GM18951 (cell line): Measurements from ENCODE around the gene TVP23A.
"Not testable (repeated sequence)": the region's sequence is repeated elsewhere in the genome, so short reads cannot be mapped to it uniquely, and the experiment has no call there.

Source experiments
- POLR2A ChIP-seq: IDR thresholded peaks from 4 replicates; pipeline ENCODE4 v1.6.1; 2011; ENCODE audit warnings: mild to moderate bottlenecking; ENCODE audit not compliant: insufficient read length, insufficient read depth; ENCODE audit errors: extremely low read depth
- in situ Hi-C: fragments of 300-500 bp; cut with MboI; formaldehyde crosslinking; loops from one replicate; pipeline ENCODE4 v1.12.0; 2022; ENCODE audit warnings: low sequenced_read_pairs, mixed read lengths, inconsistent platforms; ENCODE audit not compliant: unreplicated experiment

TVP23A gene

GRCh38 chr16:10799736-10800135, 18.9 kb downstream of the TVP23A start:
- TF ChIP-seq POLR2A: no peak
- in situ Hi-C loops: no loop called here

DNA sequence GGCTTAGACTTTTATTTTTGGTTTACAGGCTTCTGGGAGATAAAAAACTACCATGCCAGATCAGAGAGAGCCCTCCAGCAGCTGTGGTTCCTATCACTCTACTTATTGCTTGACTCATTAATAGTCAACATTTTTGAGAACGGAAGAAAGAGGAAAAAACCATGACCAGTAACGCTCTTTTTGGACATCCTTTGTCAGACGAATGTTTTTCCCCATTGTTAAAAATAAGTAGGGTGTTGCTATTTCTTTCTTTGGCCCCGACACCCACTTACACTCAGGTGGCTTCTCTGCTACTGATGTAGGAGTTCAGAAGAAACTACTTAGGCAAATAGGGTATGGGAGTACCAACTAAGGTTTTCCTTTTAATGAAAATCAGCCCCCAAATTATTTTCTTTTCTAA, 27.5 kb downstream of the TVP23A start:
- TF ChIP-seq POLR2A: no peak
- in situ Hi-C loops: no loop called here

GRCh38 chr16:10788630-10789029, 30.0 kb downstream of the TVP23A start:
- in situ Hi-C loops: not testable (repeated sequence)

DNA sequence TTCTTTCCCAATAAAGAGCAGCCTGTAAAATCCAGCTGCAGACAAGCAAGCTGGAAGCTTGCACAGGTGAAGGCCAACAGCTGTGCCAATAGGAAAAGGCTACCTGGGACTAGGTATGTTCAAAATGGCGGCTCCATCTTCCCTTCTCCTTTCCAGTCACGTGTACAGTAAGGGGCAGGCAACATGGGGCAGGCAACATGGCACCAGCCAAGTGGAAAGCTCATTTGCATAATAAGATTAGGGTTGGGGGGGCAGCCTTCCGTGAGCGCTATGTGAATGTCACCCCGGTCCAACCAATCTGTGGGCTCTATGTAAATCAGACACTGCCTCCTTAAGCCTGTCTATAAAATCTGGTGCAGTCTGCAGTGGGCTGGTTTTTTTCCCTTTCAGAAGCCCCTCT, 31.3 kb downstream of the TVP23A start:
- in situ Hi-C loops: no loop called here
- TF ChIP-seq POLR2A: no peak

GRCh38 chr16:10782628-10783027, 36.0 kb downstream of the TVP23A start:
- in situ Hi-C loops: no loop called here
- no peak for TF ChIP-seq POLR2A

DNA sequence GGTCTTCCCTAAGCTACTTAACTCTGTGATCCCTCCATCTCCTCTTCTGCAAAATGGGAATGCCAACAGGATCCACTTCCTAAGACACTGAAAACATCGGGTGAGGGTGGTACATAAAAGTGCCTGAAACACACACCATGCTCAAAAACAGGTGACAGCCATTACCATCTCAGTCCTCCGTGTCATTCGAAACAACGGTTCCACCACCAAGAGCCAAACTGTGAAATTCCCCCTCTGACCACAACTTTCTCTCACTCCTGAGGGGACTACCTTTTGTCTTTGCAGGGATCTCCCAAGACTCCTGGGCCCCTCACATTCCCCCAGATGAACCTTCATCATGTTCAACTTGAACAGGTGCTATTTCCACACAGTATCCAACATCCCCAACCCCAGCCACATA, 38.0 kb downstream of the TVP23A start:
- in situ Hi-C loops: no loop called here
- TF ChIP-seq POLR2A: no peak

DNA sequence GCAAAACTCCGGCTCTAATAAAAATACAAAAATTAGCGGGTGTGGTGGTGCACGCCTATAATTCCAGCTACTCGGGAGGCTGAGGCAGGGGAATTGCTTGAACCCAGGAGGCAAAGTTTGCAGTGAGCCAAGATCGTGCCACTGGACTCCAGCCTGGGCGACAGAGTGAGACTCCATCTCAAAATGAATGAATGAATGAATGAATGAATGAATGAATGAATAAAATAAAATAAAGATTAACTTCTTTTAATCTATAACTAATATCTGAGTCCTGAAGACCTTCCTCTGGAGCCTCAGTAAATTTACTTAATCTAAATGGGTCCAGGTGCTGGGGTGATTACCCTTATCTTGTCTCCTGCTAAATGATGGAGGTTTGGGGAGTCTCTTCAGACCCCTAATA, 38.7 kb downstream of the TVP23A start:
- in situ Hi-C loops: not testable (repeated sequence)

DNA sequence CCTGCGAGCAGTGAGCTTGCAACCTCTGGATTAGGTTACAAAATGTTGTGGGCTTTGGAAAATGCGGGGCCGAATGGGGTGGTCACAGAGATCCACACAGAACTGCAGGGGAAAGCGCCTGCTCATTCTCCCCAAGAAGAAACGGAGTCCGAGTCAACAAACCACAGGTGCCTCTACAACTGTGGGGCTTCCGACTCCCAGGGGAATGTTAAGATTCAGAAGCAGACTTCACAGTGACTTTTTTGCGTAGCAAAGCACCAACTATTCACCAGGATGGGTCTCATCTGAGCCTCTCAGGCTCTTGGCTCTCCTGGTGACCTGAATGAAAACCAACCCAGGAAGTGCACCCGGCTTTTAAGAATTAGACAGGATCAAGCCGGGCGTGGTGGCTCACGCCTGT, 41.2 kb downstream of the TVP23A start:
- no peak for TF ChIP-seq POLR2A
- in situ Hi-C loops: no loop called here

GRCh38 chr16:10776923-10777322, 41.7 kb downstream of the TVP23A start:
- in situ Hi-C loops: not testable (repeated sequence)

DNA sequence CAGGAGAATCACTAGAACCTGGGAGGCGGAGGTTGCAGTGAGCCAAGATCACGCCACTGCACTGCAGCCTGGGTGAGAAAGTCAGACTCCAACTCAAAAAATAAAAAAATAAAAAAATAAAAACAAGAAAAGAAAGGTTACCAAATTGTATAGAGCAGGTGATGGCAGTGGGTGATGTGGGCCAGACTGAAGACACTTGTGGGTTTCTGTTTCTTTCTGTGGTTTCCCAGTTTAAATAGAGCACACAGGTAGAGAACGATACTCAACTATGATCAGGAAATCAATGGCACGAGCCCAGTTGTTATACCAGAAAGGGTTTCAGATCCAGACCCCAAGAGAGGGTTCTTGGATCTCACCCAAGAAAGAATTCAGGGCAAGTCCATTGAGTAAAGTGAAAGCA, 42.3 kb downstream of the TVP23A start:
- in situ Hi-C loops: no loop called here
- TF ChIP-seq POLR2A: no peak

DNA sequence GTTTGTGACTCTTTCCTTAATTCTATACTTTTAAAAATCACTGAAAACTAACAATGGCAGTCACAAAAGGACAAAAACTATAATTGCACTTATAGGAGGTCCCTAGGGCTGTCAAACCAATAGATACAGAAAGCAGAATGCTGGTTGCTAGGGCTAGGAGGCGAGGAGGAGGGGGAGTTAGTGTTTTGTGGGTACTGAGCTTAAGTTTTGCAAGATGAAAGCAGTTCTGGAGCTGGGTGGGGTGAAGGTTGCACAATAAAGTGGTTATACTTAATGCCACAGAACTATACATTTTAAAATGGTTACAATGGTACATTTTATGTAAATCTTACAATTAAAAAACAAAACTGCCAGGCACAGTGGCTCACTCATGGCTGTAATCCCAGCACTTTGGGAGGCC, 47.7 kb downstream of the TVP23A start:
- TF ChIP-seq POLR2A: no peak

GRCh38 chr16:10769381-10769780, 49.2 kb downstream of the TVP23A start:
- in situ Hi-C loops: no loop called here
- TF ChIP-seq POLR2A: no peak

More for the DNA sequence above, 47.7 kb downstream of the TVP23A start:
- in situ Hi-C loops: no loop called here

GRCh38 chr16:10767127-10767526, 51.5 kb downstream of the TVP23A start:
- in situ Hi-C loops: no loop called here
- TF ChIP-seq POLR2A: no peak

- TF ChIP-seq POLR2A: no peak
- in situ Hi-C loops: no loop called here
These were observed 52.8 kb downstream of the TVP23A start for GRCh38 chr16:10765772-10766171.

- no peak for TF ChIP-seq POLR2A
- in situ Hi-C loops: no loop called here
These were observed 55.1 kb downstream of the TVP23A start for GRCh38 chr16:10763456-10763855.
